GM21825 (cell line): ENCODE data around the gene TBX19.
"Not testable (repeated sequence)": the region's sequence is repeated elsewhere in the genome, so short reads cannot be mapped to it uniquely, and the experiment has no call there.

Source experiments
- ATAC-seq: cut with Tn5 transposase; IDR thresholded peaks from one replicate; pipeline ENCODE4 v1.9.1; 2021; ENCODE audit warnings: mild to moderate bottlenecking, moderate library complexity; ENCODE audit not compliant: unreplicated experiment

The TBX19 gene

GRCh38 chr1:168354335-168355269 lies 73.9 kb downstream of the TBX19 start:
- not testable (repeated sequence) for ATAC-seq

- ATAC-seq = no peak
Measured at GRCh38 chr1:168360151-168361021, 79.7 kb downstream of the TBX19 start.

- ATAC-seq = no peak
Measured at GRCh38 chr1:168361252-168361651, 80.6 kb downstream of the TBX19 start.

DNA sequence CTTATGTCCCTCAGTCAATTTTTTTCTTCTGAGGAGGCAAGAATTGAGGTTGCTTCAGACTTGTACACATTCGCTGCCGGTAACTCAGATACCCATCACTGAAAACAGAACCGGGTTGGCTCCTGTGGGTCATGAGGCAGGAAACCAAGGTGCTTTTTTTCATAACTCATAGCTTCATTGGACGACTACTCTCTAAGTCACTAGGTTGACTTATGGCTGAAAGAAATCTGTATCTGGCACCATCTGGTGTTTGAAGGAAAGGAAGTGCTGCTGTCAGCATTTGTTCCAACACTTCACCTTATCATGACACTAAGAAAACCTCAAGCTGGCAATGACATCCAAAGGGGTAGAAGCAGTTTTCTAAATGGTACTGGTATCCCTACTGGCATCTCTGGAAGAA lies 82.3 kb downstream of the TBX19 start:
- no peak for ATAC-seq
